ENCODE results near the gene ERAP2. TPM values are rescaled to one million over a fixed set of nuclear protein-coding genes. Genes with fewer than 3 reads are reported as not detected.

The ERAP2 gene
- polyA plus RNA-seq, 1 donor from 2014 or later = not detected

- Histone ChIP-seq H3K36me3 (ENCODE audit: insufficient read depth, low read length) (no peaks in the 10 kb centered on the region), H3K9me3 (ENCODE audit: low read length) (no peaks in the 10 kb centered on the region), H3K79me2 (replicated peaks; ENCODE audit: insufficient read depth, low read length) (no peaks in the 10 kb centered on the region), H3F3A (ENCODE audit: insufficient read depth, low read length, poor library complexity, severe bottlenecking) (no peaks in the 10 kb centered on the region), H3K27me3 (ENCODE audit: insufficient read depth, low read depth, low read length) (no peaks in the 10 kb centered on the region), H3K9ac (ENCODE audit: low read length) (no peak overlapping the region), H2AFZ (ENCODE audit: low read depth, low read length) (no peak overlapping the region), H3K27ac (ENCODE audit: low read length) (no peak overlapping the region), H3K9me2 (ENCODE audit: insufficient read depth, low read length) (no peaks in the 10 kb centered on the region), H3K4me2 (ENCODE audit: low read length) (no peak overlapping the region), H3K4me3 (ENCODE audit: low read length) (no peak overlapping the region), H4K20me1 (ENCODE audit: insufficient read depth) (no peaks in the 10 kb centered on the region)
- TF ChIP-seq MXI1 (conservative IDR thresholded peaks at IDR 0.05; ENCODE audit: poor library complexity, severe bottlenecking) (no peak), SMC3 (conservative IDR thresholded peaks at IDR 0.05; ENCODE audit: poor library complexity) (no peak), RAD21 (conservative IDR thresholded peaks at IDR 0.05) (no peak), CTCF (IDR thresholded peaks at IDR 0.05; ENCODE audit: poor library complexity, severe bottlenecking) (no peak), POLR2AphosphoS5 (IDR thresholded peaks at IDR 0.05) (no peak), TAF1 (IDR thresholded peaks at IDR 0.05; ENCODE audit: low read depth) (no peak), EP300 (conservative IDR thresholded peaks at IDR 0.05; ENCODE audit: poor library complexity, severe bottlenecking) (no peak), EZH2 (IDR thresholded peaks at IDR 0.05; ENCODE audit: borderline replicate concordance, insufficient read depth, low read length, poor library complexity, severe bottlenecking) (no peak)
- TF ChIP-seq, protein P1, sequence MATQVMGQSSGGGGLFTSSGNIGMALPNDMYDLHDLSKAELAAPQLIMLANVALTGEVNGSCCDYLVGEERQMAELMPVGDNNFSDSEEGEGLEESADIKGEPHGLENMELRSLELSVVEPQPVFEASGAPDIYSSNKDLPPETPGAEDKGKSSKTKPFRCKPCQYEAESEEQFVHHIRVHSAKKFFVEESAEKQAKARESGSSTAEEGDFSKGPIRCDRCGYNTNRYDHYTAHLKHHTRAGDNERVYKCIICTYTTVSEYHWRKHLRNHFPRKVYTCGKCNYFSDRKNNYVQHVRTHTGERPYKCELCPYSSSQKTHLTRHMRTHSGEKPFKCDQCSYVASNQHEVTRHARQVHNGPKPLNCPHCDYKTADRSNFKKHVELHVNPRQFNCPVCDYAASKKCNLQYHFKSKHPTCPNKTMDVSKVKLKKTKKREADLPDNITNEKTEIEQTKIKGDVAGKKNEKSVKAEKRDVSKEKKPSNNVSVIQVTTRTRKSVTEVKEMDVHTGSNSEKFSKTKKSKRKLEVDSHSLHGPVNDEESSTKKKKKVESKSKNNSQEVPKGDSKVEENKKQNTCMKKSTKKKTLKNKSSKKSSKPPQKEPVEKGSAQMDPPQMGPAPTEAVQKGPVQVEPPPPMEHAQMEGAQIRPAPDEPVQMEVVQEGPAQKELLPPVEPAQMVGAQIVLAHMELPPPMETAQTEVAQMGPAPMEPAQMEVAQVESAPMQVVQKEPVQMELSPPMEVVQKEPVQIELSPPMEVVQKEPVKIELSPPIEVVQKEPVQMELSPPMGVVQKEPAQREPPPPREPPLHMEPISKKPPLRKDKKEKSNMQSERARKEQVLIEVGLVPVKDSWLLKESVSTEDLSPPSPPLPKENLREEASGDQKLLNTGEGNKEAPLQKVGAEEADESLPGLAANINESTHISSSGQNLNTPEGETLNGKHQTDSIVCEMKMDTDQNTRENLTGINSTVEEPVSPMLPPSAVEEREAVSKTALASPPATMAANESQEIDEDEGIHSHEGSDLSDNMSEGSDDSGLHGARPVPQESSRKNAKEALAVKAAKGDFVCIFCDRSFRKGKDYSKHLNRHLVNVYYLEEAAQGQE (IDR thresholded peaks at IDR 0.05; ENCODE audit: borderline replicate concordance) = no peak
These were observed 5.9 kb upstream of the ERAP2 start for GRCh38 chr5:96870094-96871026.

DNA sequence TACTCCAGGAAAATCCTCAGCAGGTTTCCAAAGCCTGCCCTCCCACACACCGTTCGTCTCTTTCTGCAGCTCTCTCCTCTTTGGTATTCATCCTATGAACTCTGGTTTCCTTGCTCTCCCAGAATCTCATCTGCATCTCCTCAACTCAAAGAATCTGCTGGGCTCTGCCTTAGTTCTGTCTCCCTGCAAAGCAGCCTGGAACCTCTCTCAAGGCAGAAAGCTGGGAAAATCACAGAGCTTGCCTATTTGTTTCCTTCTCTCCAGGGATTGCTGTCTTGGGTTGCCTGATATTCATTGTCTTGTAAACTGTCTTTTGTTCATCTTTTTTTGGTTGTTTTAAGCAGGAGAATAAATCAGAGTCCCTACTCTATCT is 5.3 kb upstream of the ERAP2 start:
- H3K4me2 ChIP-seq (ENCODE audit: low read length) = no peak overlapping the region
- no peaks in the 10 kb centered on the region for H3K79me2 ChIP-seq (replicated peaks; ENCODE audit: insufficient read depth, low read length)
- H2AFZ ChIP-seq (ENCODE audit: low read depth, low read length) = no peak overlapping the region
- no peaks in the 10 kb centered on the region for H3K9me3 ChIP-seq (ENCODE audit: low read length)
- H3K27ac ChIP-seq (ENCODE audit: low read length) = no peak overlapping the region
- H3K36me3 ChIP-seq (ENCODE audit: insufficient read depth, low read length) = no peaks in the 10 kb centered on the region
- H3K9me2 ChIP-seq (ENCODE audit: insufficient read depth, low read length) = no peaks in the 10 kb centered on the region
- H3K4me3 ChIP-seq (ENCODE audit: low read length) = no peak overlapping the region
- H3K9ac ChIP-seq (ENCODE audit: low read length) = no peak overlapping the region
- no peaks in the 10 kb centered on the region for H3K27me3 ChIP-seq (ENCODE audit: insufficient read depth, low read depth, low read length)
- no peaks in the 10 kb centered on the region for H4K20me1 ChIP-seq (ENCODE audit: insufficient read depth)
- TF ChIP-seq CTCF (IDR thresholded peaks at IDR 0.05; ENCODE audit: poor library complexity, severe bottlenecking) (no peak), EZH2 (IDR thresholded peaks at IDR 0.05; ENCODE audit: borderline replicate concordance, insufficient read depth, low read length, poor library complexity, severe bottlenecking) (no peak), SMC3 (conservative IDR thresholded peaks at IDR 0.05; ENCODE audit: poor library complexity) (no peak), EP300 (conservative IDR thresholded peaks at IDR 0.05; ENCODE audit: poor library complexity, severe bottlenecking) (no peak), POLR2AphosphoS5 (IDR thresholded peaks at IDR 0.05) (no peak), RAD21 (conservative IDR thresholded peaks at IDR 0.05) (no peak), MXI1 (conservative IDR thresholded peaks at IDR 0.05; ENCODE audit: poor library complexity, severe bottlenecking) (no peak), TAF1 (IDR thresholded peaks at IDR 0.05; ENCODE audit: low read depth) (no peak)
- TF ChIP-seq, protein P1 (IDR thresholded peaks at IDR 0.05; ENCODE audit: borderline replicate concordance) = no peak
- H3F3A ChIP-seq (ENCODE audit: insufficient read depth, low read length, poor library complexity, severe bottlenecking) = no peaks in the 10 kb centered on the region
